Medulla oblongata (tissue), 1 donor: Measurements from ENCODE around the gene ACACA.
"Not testable (repeated sequence)": the region's sequence is repeated elsewhere in the genome, so short reads cannot be mapped to it uniquely, and the experiment has no call there.

ENCODE experiments used
- DNase-seq: peaks from one replicate; pipeline ENCODE4 v3.0.0-alpha.2; 2015; ENCODE audit errors: extremely low spot score

The ACACA gene

GRCh38 chr17:37177254-37177870, 229.3 kb downstream of the ACACA start:
- peak; percentile 64 for DNase-seq

DNA sequence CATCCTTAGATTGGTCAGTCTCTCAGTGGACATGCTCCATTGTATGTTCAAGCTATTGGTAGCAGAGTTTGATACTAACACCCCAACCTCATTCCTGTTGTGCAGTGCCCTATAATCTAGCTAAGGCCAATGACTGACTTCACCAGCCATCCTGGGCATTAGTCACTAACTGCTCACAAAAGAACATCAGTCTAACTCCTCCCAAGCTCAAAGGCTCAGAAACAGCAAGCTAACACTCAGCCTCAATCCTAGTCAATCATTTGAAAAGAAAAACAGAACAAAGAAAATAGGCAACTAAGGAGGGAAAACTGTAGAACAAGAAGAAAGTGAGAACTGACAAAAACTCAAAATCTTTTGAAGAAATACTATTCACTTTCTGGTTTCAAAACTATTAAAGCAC, 229.9 kb downstream of the ACACA start:
- peak; percentile 30 for DNase-seq

DNA sequence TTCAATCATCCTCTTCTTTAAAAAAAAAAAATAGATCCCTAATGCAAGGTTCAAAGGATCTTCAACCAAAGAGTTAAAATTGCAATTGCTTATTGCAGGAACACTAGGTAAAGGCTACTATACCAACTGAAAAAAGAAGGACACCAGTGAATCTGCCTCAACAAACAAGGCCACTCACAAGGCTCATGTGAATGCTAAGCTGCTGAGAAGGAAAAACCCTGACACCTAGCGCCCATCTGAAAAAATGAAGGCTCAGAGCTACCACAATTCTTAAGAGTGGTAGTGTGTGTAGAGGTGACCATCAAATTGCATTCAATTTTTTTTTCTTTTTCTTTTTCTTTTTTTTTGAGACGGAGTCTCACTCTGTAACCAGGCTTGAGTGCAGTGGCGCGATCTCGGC, 232.4 kb downstream of the ACACA start:
- DNase-seq = peak; percentile 85

GRCh38 chr17:37170881-37171425, 235.7 kb downstream of the ACACA start:
- DNase-seq = peak; percentile 16

DNA sequence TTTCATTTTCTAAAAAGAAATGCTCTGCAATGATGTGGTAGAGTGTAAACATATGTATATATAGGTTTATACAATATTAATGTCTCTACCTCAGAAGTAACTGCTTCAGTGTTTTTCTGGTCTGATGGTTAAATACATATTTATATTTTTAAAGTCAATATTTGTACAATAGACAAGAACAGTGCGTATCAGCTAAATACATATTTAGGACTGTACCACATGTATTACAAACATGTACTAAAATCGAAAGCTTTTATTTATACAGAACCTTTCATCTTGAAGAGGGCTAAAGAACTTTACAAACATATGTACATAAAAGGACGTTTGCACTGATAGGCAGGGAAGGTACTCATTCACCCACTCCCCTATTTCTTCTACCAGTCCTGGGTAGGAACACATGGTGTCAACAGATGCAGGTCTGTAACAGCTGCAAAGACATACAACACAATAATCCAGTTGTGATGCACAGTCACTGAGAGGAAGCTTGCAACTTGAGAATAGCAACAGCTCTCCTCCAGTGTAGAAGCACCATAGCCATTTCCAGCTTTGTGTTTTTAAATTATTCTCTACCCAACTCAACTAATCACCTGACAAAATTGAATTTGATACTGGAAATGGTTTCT, 237.8 kb downstream of the ACACA start:
- DNase-seq = no peak

DNA sequence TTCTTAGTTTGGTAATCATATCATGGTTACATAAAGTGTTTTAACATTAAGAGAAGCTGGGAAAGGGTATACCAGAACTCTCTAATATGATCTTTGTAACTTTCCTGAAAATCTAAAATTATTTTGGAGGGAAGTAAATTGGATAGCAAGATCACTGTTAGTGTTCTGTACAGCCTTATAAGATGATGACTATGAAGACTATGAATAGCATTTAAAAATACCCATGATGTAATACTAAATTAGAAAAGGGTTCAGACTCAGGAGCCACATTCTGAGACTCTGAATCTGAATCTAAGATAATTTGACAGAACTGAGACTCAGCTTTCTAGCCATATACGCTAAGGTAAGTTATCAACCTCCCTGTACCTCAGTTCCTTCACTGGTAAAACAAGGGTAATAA, 238.9 kb downstream of the ACACA start:
- no peak for DNase-seq

- DNase-seq = no peak
Observed at GRCh38 chr17:37164057-37164456, 242.6 kb downstream of the ACACA start.

- DNase-seq = no peak
Observed at GRCh38 chr17:37162800-37163199, 243.8 kb downstream of the ACACA start.

GRCh38 chr17:37160944-37161343, 245.7 kb downstream of the ACACA start:
- no peak for DNase-seq

DNA sequence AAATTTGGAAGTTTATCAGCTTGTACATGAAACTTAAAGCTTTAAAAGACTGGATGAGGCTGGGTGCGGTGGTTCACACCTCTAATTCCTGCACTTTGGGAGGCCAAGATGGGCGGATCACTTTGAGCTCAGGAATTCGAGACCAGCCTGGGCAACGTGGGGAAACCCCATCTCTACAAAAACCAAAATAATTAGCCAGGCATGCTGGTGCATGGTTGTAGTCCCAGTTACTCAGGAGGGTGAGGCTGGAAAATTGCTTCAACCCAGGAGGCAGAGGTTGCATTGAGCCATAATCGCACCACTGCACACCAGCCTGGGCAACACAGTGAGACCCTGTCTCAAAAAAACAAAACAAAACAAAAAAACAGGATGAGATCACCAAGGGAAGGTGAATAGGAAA, 248.3 kb downstream of the ACACA start:
- no peak for DNase-seq

GRCh38 chr17:37148156-37148555, 258.5 kb downstream of the ACACA start:
- DNase-seq = peak; percentile 70

- DNase-seq = no peak
Observed at GRCh38 chr17:37147301-37147812, 259.3 kb downstream of the ACACA start.

GRCh38 chr17:37146086-37147064, 260.3 kb downstream of the ACACA start:
- DNase-seq = no peak

DNA sequence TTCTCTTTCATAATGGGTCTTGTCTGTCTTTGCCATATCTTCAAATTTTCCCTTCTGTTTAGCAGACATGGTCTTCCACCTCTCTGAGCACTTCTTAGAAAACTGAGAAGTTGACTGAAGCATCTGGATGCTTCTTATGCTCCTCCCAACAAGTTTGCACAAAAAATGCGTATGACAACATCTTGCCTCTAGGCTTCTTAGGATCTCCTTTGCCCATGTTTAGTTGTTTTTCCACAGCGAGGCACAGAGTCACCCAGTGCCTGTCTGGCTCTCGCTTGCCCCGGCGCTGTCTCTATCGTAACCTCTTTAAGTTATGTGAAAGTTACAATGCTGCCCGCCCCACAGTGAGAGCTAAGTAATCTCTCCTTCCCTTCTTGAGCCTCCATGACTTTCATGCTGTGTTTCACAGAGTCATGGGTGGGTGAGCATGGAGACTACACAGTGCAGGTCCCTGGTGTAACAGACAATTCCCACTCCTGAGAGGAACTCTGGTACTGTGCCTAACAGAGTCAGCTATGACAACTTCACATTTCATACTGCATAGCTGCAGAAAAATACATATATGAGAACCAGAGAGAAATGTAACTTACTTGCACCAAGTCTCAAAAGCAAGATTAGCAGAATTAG, 262.4 kb downstream of the ACACA start:
- DNase-seq = no peak

- DNase-seq = not testable (repeated sequence)
Observed at GRCh38 chr17:37143558-37143957, 263.1 kb downstream of the ACACA start.

DNA sequence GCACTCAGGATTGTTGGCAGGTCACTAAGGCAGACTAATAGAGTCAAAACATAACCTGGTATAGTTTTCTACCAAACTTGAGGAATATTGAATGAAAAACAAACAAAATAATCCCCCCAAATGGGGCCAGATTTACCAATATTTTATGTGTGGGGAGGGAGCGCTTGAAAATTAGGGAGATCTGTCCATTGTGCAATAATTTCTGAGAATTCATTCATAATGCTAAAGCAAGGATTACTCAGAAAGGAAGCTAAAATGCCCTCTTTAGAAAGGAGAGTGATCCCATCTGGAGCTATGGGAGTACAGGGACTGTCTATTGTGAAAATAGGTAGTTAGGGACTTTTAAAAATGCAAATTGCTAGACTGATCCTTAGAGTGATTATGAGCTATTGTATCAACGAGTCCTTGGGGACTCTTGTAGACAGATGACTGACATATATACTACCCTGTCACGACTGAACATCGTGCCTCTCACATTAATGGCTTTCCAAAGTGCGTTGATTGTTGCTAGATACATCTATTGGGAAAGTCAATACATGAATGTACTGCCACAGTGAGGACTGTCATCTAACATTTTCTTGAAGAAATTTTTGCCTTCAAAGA, 264.2 kb downstream of the ACACA start:
- no peak for DNase-seq

DNA sequence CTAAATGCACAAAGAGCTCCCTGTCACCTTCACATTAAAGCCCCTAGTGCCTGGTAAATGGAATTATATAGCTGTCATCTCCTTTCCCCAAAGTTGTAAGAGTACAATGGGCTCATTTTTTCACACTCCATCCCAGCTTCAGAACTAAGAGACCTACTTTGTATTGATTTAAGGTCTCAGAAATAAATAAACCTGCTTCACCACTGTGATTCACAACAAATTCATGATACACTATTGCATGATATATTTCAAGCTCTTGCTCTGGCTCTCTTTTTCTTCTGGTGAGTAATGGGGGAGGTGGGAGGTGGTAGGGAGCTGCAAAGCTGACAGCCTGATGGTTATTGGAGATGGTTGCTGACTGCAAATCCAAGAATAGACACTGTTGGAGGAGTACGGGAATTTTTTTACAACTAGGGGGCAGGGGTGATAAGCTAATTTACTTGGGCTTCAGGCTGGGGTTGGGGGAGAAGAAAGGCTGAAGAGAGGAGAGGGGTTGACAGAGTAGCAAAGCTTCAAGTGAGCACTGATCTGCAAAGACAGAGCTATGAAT, 268.0 kb downstream of the ACACA start:
- no peak for DNase-seq

DNA sequence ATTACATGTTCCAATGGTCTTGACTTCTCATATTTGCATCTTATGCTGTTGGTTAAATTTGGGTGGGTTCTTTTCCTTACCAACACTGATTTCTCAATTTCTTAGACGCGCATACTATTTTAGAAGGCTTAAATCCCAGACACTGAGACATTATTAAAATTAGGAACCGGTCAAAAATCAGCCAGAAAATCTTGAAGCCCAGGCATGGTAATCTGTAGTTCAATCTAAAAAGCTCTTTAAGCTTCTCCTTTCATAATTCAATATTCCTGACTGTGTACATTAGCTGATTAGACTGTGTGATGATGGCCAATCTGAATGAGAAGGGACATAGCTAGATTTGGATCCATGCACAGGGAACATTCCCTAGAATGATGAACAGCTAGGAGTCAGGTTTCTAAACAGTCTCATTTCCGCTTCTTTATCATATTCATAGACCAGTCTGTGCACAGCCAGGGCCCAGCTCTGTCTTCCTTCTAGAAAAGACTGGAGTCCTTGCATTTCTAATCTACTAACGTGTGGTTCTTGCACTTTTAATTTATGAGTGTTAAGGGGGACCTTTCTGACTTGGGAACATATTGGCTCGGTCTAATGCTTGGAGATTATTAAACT, 268.6 kb downstream of the ACACA start:
- DNase-seq = no peak

DNA sequence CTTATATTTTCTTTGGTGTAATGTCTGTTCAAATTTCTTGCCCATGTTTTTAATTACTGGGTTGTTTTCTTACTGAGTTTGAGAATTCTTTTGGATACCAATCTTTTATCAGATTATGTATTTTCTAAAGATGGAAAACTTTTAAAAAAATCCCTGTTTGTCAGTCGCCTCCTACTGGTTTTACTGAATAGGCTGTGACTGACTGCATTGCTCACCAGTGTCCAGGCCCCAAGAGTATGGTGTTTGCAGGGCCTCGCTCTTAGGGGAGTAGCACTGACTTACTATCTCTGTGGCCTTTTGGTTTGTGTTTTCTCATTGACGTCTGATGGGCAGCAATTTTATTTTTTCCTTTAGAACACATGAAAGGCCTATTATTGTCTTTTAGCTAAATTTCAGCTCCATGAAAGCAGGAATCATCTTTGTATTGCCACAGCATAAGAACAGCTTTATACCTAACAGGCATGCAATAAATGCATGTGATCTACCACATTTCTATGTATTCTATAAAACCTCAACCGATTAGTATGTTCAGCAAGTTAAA, 269.5 kb downstream of the ACACA start:
- no peak for DNase-seq

DNA sequence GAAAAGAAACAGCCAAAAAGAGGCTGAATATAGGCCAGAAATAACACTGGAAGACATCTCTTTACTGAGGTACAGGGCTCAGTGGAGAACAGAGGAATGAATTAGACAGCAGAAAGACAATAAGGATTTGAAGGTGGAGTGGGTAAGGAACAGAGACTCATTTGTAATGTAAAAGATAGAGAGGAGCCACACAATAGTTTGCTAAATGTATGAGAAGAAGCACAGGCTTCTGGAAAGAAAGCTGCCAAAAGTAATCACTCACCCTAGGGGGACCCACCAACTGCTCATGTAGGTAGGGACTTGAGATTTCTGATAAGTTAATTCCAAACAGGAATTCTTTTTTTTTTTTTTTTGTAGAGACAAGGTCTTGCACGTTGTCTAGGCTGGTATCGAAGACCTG, 271.1 kb downstream of the ACACA start:
- DNase-seq = no peak
